Gastroesophageal sphincter (tissue), 4 donors: Measurements from ENCODE around the gene TARDBP. TPM values are rescaled to one million over a fixed set of nuclear protein-coding genes. Genes with fewer than 3 reads are reported as not detected.

ENCODE experiments used
- ATAC-seq: fragments of 150-250 bp; one replicate; pipeline ENCODE4 v1.9.1; 2016; ENCODE audit warnings: mild to moderate bottlenecking, moderate library complexity
- H3K27ac ChIP-seq, 4 donors: fragments of 200-600 bp; sonication (generic) in 3 of 4; 1 replicate in 3 of 4; 2 replicates in 1 of 4; pipeline ENCODE4 v1.5.1; 2016 to 2019
- H3K27me3 ChIP-seq: fragments of 200-600 bp; sonication (generic); one replicate; pipeline ENCODE4 v1.5.1; 2019
- H3K36me3 ChIP-seq, 2 donors: fragments of 200-600 bp; sonication (generic); one replicate each; pipeline ENCODE4 v1.5.1; 2019; ENCODE audit warnings: control low read depth in 1 of 2
- H3K4me1 ChIP-seq, 3 donors: fragments of 200-600 bp; sonication (generic); 1 replicate in 2 of 3; 2 replicates in 1 of 3; pipeline ENCODE4 v1.5.1; 2016 to 2019; ENCODE audit warnings: control low read depth in 2 of 3
- H3K4me3 ChIP-seq, 2 donors: fragments of 200-600 bp; sonication (generic); one replicate each; pipeline ENCODE4 v1.5.1; 2019; ENCODE audit warnings: mild to moderate bottlenecking in 1 of 2, moderate library complexity in 1 of 2
- H3K9me3 ChIP-seq, 3 donors: fragments of 200-600 bp; sonication (generic); one replicate each; pipeline ENCODE4 v1.5.1; 2017 to 2019; ENCODE audit warnings: control low read depth in 2 of 3
- EP300 ChIP-seq: sonication (generic); formaldehyde crosslinking; IDR thresholded peaks from one replicate; pipeline ENCODE4 v1.6.1; 2017; ENCODE audit warnings: antibody characterized with exemption, mild to moderate bottlenecking
- POLR2A ChIP-seq, 2 donors: fragments of 450-650 bp; IDR thresholded peaks; one replicate each; pipeline ENCODE4 v1.6.1; 2017; ENCODE audit warnings: antibody characterized with exemption in 2 of 2, mild to moderate bottlenecking in 2 of 2, moderate library complexity in 1 of 2
- POLR2AphosphoS5 ChIP-seq: sonication (generic); formaldehyde crosslinking; IDR thresholded peaks from one replicate; pipeline ENCODE4 v1.6.1; 2017; ENCODE audit warnings: antibody characterized with exemption
- WGBS, 2 donors: methylation state at CpG; one replicate each; pipeline ENCODE4 v1.1.5; 2018; ENCODE audit warnings: low coverage in 1 of 2; 5-methylcytosine and 5-hydroxymethylcytosine counted together
- total RNA-seq, 4 donors: library from RNA; depleted of rRNA; stranded (reverse); fragments of >200 nt; gene quantifications; one replicate each; pipeline ENCODE4 v1.1.0, GENCODE V29; 2016
- TF ChIP-seq, protein P1 (sequence below), 4 experiments: fragments of 200-600 bp in 2 of 4; fragments of 450-650 bp in 2 of 4; sonication (generic) in 1 of 4; IDR thresholded peaks; one replicate each; pipeline ENCODE4 v1.5.1; 2017 to 2019; ENCODE audit warnings: antibody characterized with exemption in 4 of 4, mild to moderate bottlenecking in 2 of 4, moderate library complexity in 2 of 4

Gene TARDBP
- total RNA-seq, 4 donors from 2014 or later = 60.3 to 170 (median 112) TPM

DNA sequence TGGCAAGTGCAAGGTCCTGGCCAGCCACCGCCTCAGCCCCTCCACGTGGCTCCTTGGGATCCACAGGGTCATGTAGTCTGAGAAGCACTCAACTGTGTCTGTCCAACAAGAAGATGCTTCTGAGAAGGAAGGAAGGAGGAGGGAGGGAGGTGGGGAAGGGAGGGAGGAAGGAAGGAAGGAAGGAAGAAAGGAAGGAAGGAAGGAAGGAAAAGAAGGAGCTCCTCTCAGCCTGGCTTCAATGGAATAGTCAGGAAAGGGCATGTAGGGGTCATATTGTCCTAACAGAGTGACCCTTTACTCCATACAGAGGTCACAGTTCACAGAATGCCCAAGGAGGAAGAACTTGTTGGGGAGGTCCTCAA lies 42.5 kb upstream of the TARDBP start:
- H3K36me3 ChIP-seq = no peaks in the 10 kb centered on the region
- H3K9me3 ChIP-seq = no peaks in the 10 kb centered on the region
- TF ChIP-seq POLR2AphosphoS5 (no peak), POLR2A (IDR thresholded peaks at IDR 0.05) (no peak), EP300 (no peak)
- TF ChIP-seq, protein P1, sequence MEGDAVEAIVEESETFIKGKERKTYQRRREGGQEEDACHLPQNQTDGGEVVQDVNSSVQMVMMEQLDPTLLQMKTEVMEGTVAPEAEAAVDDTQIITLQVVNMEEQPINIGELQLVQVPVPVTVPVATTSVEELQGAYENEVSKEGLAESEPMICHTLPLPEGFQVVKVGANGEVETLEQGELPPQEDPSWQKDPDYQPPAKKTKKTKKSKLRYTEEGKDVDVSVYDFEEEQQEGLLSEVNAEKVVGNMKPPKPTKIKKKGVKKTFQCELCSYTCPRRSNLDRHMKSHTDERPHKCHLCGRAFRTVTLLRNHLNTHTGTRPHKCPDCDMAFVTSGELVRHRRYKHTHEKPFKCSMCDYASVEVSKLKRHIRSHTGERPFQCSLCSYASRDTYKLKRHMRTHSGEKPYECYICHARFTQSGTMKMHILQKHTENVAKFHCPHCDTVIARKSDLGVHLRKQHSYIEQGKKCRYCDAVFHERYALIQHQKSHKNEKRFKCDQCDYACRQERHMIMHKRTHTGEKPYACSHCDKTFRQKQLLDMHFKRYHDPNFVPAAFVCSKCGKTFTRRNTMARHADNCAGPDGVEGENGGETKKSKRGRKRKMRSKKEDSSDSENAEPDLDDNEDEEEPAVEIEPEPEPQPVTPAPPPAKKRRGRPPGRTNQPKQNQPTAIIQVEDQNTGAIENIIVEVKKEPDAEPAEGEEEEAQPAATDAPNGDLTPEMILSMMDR (IDR thresholded peaks at IDR 0.05) = no peak
- peaks cover 0 to 37% (median 7%) of the 10 kb centered on the region in 3 donors for H3K4me1 ChIP-seq
- H3K27me3 ChIP-seq = peaks cover under 1% of the 10 kb centered on the region
- ATAC-seq = no peak
- WGBS, 2 donors = no CpG with 5 or more reads among the region's 2 CpGs
- no peak overlapping the region for H3K4me3 ChIP-seq
- H3K27ac ChIP-seq = no peak overlapping the region

DNA sequence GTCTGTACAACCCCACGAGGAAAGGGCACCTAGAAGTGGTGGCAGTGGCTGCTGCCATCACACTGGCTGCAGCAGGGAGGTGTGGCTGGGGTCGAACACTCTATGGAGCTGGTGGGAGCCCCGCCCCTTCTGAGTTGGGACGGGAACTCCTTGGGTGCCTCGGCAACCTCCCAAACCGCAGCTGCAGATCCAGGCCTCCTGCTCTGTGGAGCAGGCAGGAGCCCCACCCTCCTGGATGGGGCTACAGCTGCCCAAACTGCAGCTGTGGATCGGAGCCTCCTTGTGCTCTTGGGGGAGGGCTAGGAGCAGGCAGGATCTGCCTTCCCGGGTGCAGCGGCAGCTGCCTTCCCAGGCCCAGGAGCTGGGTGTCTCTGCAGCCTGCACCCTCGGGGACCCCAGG lies 38.9 kb upstream of the TARDBP start:
- Histone ChIP-seq H3K4me3 (no peak overlapping the region), H3K36me3 (no peaks in the 10 kb centered on the region), H3K9me3 (no peaks in the 10 kb centered on the region), H3K27me3 (no peaks in the 10 kb centered on the region), H3K27ac (no peak overlapping the region), H3K4me1 (peaks cover 0 to 39% (median 7%) of the 10 kb centered on the region in 3 donors)
- peak; percentile 35 for ATAC-seq
- WGBS, 2 donors = 33% methylated on average over 1 of the region's 10 CpGs; no CpG with 5 or more reads in 1 of the 2 donors
- TF ChIP-seq POLR2A (IDR thresholded peaks at IDR 0.05) (no peak), EP300 (no peak)
- TF ChIP-seq, protein P1 (IDR thresholded peaks at IDR 0.05) = no peak

DNA sequence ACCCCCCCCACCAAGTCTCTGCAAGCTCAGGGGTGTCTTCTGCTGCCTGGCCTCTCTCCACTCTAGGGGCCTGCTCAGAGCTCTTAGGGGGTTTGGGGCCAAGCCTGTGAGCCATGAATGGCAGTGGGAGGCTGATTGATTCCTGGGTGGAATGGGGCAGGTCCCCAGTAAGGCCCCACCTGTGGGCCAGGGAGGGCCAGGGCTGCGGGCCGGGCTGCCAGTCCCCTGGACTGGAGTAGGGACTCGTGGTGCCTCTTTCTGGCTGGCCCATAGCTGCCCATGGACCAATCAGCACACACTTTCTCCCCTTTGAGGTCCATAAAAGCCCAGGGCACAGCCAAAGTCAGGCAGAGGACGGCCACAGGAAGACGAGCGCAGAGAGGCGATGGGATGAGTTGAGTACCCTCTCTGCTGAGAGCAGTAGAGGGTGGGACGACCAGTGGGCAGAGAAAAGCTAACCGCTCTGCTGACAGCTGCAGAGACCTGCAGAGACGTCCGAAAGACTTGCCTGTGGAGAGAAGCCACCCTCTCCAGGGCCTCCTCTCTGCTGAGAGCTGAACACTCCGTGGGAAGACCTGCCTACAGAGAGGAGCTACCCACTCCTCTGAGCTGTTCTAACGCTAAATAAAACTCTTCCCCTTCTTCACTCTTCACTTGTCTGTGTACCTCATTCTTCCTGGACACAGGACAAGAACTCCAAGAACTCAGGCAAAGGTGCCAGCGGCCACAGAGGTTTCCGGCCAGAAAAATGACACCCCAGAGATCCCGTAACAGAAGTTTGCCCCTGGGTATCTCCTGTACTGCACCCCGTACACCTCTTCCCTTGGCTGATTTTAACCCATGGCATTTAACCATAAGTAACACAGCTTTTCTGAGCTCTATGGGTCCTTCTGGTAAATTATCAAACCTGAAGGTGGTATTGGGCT lies 38.2 kb upstream of the TARDBP start:
- Histone ChIP-seq H3K4me1 (peaks cover 0 to 43% (median 7%) of the 10 kb centered on the region in 3 donors), H3K27me3 (no peaks in the 10 kb centered on the region), H3K9me3 (no peaks in the 10 kb centered on the region), H3K27ac (peak overlapping the region in 2 of 4 donors; percentile 15 to 36), H3K4me3 (no peak overlapping the region), H3K36me3 (no peaks in the 10 kb centered on the region)
- TF ChIP-seq, protein P1 (IDR thresholded peaks at IDR 0.05) = no peak
- TF ChIP-seq POLR2AphosphoS5 (no peak), POLR2A (IDR thresholded peaks at IDR 0.05) (no peak), EP300 (no peak)
- WGBS, 2 donors = 73 to 91% methylated on average over 2 to 5 of the region's 17 CpGs
- ATAC-seq = no peak

GRCh38 chr1:10975567-10976326 lies 36.7 kb upstream of the TARDBP start:
- ATAC-seq = peak; percentile 48
- Histone ChIP-seq H3K27me3 (no peaks in the 10 kb centered on the region), H3K36me3 (no peaks in the 10 kb centered on the region), H3K4me1 (peaks cover 2 to 58% (median 12%) of the 10 kb centered on the region in 3 donors), H3K9me3 (no peaks in the 10 kb centered on the region), H3K27ac (peak overlapping the region in 3 of 4 donors; percentile 36 to 76 (median 70)), H3K4me3 (no peak overlapping the region)
- 40 to 63% methylated on average over 7 to 12 of the region's 19 CpGs for WGBS, 2 donors
- TF ChIP-seq EP300 (no peak), POLR2A (IDR thresholded peaks at IDR 0.05) (no peak), POLR2AphosphoS5 (no peak)
- TF ChIP-seq, protein P1 (IDR thresholded peaks at IDR 0.05) = no peak
